ENCODE results near the gene NHLH1. TPM values are rescaled to one million over a fixed set of nuclear protein-coding genes. Genes with fewer than 3 reads are reported as not detected.
A peak's percentile ranks its signal among the peaks of the same experiment; 100 is the strongest.

Gene NHLH1
- total RNA-seq, 8 experiments from 2014 or later: 0.22 to 39.8 (median 4.7) TPM; not detected in 1

- no peak for ATAC-seq (replicated peaks in 6 of 8)
- H3K4me1 ChIP-seq (replicated peaks in 1 of 2): peaks cover 54 to 55% of the 10 kb centered on the region in 2 donors
- 43 to 100% (median 80%) methylated on average over 1 to 2 of the region's 2 CpGs; no CpG with 5 or more reads in 1 of the 10 experiments for WGBS, 10 experiments
- in situ Hi-C loops (cut with MboI; ENCODE audit: low pct_unique_long_range_greater_than_20kb in 2 of 9, low sequenced_read_pairs in 9 of 9, unreplicated experiment in 9 of 9): loop anchor here in 1 of 9 experiments (25.0 kb wide), 1 partner anchor 274 kb away; the partner anchor contains the start of genes IGSF8 and KCNJ9
- H3K27ac ChIP-seq: peak overlapping the region; percentile 93 to 99
- no peak overlapping the region for H3K4me3 ChIP-seq
These were observed 5.7 kb upstream of the NHLH1 start for GRCh38 chr1:160361199-160361598.

DNA sequence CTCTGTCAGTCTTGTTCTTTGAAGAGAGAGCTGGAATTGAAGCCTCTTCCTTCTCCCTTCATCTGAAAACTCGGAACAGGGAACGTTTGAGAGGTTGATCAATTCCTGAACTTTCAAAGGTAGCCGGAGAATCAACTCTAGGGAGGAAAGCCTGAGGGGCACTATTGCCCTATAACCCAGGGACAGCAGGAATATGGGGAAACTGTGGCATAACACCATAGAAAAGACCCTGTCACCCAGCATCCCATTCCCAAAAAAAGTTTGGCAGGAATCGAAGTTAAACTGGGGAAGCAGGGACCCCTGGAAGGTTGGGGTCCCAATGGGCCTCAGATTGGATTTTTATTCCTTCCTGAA is 5.1 kb upstream of the NHLH1 start:
- peaks cover 59 to 60% of the 10 kb centered on the region in 2 donors for H3K4me1 ChIP-seq (replicated peaks in 1 of 2)
- no peak overlapping the region for H3K4me3 ChIP-seq
- ATAC-seq (replicated peaks in 6 of 8): no peak
- in situ Hi-C loops (cut with MboI; ENCODE audit: low pct_unique_long_range_greater_than_20kb in 2 of 9, low sequenced_read_pairs in 9 of 9, unreplicated experiment in 9 of 9): loop anchor here in 1 of 9 experiments (25.0 kb wide), 1 partner anchor 274 kb away; the partner anchor contains the start of genes IGSF8 and KCNJ9
- WGBS, 10 experiments: 40 to 100% (median 60%) methylated on average over 1 to 4 of the region's 4 CpGs; no CpG with 5 or more reads in 3 of the 10 experiments
- H3K27ac ChIP-seq: peak overlapping the region; percentile 93 to 99

DNA sequence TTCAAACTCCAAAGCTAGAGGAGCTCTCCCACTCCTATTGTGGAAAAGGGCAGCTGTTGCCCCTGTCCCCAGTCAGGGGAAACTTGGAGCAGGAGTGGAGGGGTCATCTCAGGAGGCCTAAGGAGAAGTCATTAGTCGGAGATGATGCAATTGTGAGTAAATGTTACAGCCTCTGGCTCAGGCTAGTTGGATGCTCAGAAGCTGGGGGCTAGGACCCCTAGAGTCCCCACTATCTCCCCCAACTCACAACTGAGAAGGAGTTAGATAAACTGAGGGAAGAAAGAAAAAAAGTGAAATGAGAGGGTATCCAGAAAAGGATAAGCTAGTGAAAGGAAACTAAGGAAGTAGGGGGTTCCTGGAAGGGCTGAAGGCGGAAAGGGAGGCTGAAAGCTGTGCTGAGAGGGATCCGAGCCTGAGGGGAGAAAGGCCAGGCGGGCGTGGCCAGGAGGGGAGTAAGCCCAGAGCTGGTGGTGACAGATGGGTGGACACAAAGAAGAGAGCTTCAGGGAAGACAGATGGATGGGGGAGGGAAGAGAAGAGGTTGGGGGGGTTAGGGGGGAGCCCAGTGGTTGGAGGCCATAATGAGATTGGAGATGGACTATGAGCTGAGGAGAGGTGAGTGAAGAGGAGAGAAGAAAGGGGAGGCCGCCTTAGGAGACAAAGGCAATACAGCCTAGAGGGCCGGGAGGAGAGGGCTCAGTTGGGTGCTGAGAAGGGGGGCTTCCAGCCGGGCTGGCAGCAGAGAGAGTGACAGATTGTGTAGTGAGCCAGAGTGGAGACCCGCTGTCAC is 4.5 kb upstream of the NHLH1 start:
- peak in 7 of 8 experiments; percentile 15 to 75 (median 70) for ATAC-seq (replicated peaks in 6 of 8)
- in situ Hi-C loops (cut with MboI; ENCODE audit: low pct_unique_long_range_greater_than_20kb in 2 of 9, low sequenced_read_pairs in 9 of 9, unreplicated experiment in 9 of 9): loop anchor here in 1 of 9 experiments (25.0 kb wide), 1 partner anchor 275 kb away; the partner anchor contains the start of genes IGSF8 and KCNJ9
- Histone ChIP-seq H3K4me1 (replicated peaks in 1 of 2) (peaks cover 65% of the 10 kb centered on the region in 2 donors), H3K27ac (peak overlapping the region; percentile 93 to 99), H3K4me3 (peak overlapping the region in 1 of 5 donors; percentile 12)
- 0 to 67% (median 8%) methylated on average over 1 to 8 of the region's 9 CpGs; no CpG with 5 or more reads in 2 of the 10 experiments for WGBS, 10 experiments

DNA sequence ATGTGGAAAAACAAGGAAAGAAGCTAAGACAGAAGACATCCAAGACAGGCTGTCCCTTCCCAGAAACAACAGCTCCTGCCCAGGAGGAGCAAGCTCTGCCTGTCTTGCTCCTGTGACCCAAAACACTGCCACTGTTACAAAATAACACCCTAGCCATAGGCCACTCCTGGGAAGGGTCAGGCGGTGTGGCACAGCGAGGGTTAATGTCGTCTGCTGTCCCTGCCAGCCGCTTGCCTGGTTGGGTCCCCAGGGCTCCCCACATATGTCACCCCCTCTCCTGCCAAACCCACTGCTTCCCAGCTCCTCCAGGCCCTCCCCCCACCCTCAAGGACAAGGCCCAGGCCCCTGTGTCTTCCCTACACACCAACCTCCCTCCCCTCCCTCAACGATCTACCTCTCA is 3.9 kb upstream of the NHLH1 start:
- Histone ChIP-seq H3K4me1 (replicated peaks in 1 of 2) (peaks cover 71 to 72% of the 10 kb centered on the region in 2 donors), H3K4me3 (peak overlapping the region in 1 of 5 donors; percentile 12), H3K27ac (peak overlapping the region; percentile 93 to 99)
- in situ Hi-C loops (cut with MboI; ENCODE audit: low pct_unique_long_range_greater_than_20kb in 2 of 9, low sequenced_read_pairs in 9 of 9, unreplicated experiment in 9 of 9): loop anchor here in 1 of 9 experiments (25.0 kb wide), 1 partner anchor 276 kb away; the partner anchor contains the start of genes IGSF8 and KCNJ9
- 0 to 33% (median 20%) methylated on average over 1 to 2 of the region's 5 CpGs; no CpG with 5 or more reads in 7 of the 10 experiments for WGBS, 10 experiments
- ATAC-seq (replicated peaks in 6 of 8): peak in 4 of 8 experiments; percentile 6 to 16 (median 9)

- H3K4me1 ChIP-seq (replicated peaks in 1 of 2): peaks cover 79 to 81% of the 10 kb centered on the region in 2 donors
- peak in 2 of 8 experiments; percentile 22 to 66 for ATAC-seq (replicated peaks in 6 of 8)
- 29 to 83% (median 58%) methylated on average over 3 to 10 of the region's 12 CpGs for WGBS, 10 experiments
- in situ Hi-C loops (cut with MboI; ENCODE audit: low pct_unique_long_range_greater_than_20kb in 2 of 9, low sequenced_read_pairs in 9 of 9, unreplicated experiment in 9 of 9): loop anchor here in 1 of 9 experiments (25.0 kb wide), 1 partner anchor 277 kb away; the partner anchor contains the start of genes IGSF8 and KCNJ9
- H3K4me3 ChIP-seq: no peak overlapping the region
- H3K27ac ChIP-seq: peak overlapping the region; percentile 93 to 99
These were observed 2.7 kb upstream of the NHLH1 start for GRCh38 chr1:160363951-160364735.

- no peak for ATAC-seq (replicated peaks in 6 of 8)
- no peak overlapping the region for H3K4me3 ChIP-seq
- in situ Hi-C loops (cut with MboI; ENCODE audit: low pct_unique_long_range_greater_than_20kb in 2 of 9, low sequenced_read_pairs in 9 of 9, unreplicated experiment in 9 of 9): loop anchor here in 1 of 9 experiments (25.0 kb wide), 1 partner anchor 278 kb away; the partner anchor contains the start of genes IGSF8 and KCNJ9
These were observed 1.5 kb upstream of the NHLH1 start for GRCh38 chr1:160365325-160365724.

GRCh38 chr1:160367516-160367900 is 637 bp downstream of the NHLH1 start:
- in situ Hi-C loops (cut with MboI; ENCODE audit: low pct_unique_long_range_greater_than_20kb in 2 of 9, low sequenced_read_pairs in 9 of 9, unreplicated experiment in 9 of 9): loop anchor here in 1 of 9 experiments (25.0 kb wide), 1 partner anchor 280 kb away; the partner anchor contains the start of genes IGSF8 and KCNJ9

More at GRCh38 chr1:160365325-160365724, 1.5 kb upstream of the NHLH1 start:
- peaks cover 79 to 82% of the 10 kb centered on the region in 2 donors for H3K4me1 ChIP-seq (replicated peaks in 1 of 2)
- H3K27ac ChIP-seq: peak overlapping the region; percentile 93 to 99
- WGBS, 10 experiments: no CpG with 5 or more reads among the region's 1 CpG

DNA sequence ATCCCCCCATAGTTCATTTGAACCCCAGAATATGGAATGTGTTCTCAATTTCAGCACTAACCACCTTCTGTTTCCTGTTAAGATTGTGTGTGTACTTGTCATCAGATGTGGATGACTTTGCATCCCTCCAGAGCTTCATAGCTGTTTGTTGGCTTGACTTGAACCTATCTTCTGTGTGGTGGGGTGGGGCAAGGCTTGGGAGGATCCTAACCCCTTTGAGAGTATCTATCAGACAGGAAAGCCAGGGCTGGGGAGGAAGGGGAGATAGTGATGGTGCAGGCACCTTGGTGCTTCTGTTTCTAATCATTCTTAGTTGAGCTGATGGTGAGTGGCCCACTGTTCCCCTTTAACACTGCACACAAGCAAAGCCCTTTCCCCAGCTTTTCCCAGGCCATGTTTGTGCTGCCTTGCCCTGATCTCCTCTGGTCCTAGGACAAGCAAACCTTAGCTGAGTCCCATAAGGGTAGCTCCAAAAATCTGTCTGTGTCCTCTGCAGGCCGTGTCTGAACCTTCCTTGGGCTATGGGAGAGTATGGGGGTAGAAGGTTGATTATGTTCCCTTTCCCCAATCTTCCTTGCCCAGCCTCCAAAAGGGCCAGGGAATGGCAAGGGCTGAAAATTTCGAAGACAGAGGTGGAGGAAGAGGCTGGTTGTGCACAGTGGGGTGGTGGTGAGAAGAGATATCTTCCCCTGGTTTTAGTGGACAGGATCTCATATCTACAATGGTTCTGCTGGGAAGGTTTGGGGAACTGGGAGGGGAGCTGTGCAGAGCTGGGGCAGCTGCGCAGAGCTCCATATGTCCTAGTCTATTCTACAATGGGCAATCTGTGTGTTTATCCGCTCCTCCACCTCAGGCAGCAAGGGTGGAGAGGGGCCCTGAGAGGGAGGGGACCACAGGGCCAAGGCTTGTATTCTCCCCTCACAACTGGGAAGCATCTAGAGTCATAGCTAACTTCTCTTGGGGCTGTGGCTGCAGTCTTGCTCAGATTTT is 1.4 kb downstream of the NHLH1 start:
- 40 to 82% (median 61%) methylated on average over 1 to 3 of the region's 4 CpGs; no CpG with 5 or more reads in 4 of the 10 experiments for WGBS, 10 experiments
- ATAC-seq (replicated peaks in 6 of 8): no peak

More at GRCh38 chr1:160367516-160367900, 637 bp downstream of the NHLH1 start:
- WGBS, 10 experiments: 0 to 50% (median 0%) methylated on average over 1 to 2 of the region's 4 CpGs; no CpG with 5 or more reads in 7 of the 10 experiments
- no peak for ATAC-seq (replicated peaks in 6 of 8)
- Histone ChIP-seq H3K4me1 (replicated peaks in 1 of 2) (peaks cover 61 to 65% of the 10 kb centered on the region in 2 donors), H3K27ac (peak overlapping the region; percentile 60 to 76), H3K4me3 (peak overlapping the region; percentile 5 to 29 (median 27))

DNA sequence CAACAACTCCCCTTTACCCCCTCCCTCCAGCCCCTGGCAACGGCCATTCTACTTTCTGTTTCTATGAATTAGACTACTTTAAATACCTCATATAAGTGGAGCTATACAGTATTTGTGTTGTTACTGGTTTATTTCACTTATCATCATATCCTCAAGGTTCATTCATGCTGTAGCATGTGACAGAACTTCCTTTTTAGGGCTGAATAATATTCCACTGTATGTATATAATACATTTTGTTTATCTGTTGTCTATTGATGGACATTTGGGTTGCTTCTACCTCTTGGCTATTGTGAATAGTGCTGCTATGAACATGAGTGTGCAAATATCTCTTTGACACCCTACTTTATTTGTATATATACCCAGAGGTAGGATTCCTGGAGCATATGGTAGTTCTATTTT is 2.2 kb downstream of the NHLH1 start:
- Histone ChIP-seq H3K27ac (no peak overlapping the region), H3K4me1 (replicated peaks in 1 of 2) (peaks cover 46 to 49% of the 10 kb centered on the region in 2 donors), H3K4me3 (peak overlapping the region in 4 of 5 donors; percentile 7 to 29 (median 27))
- 40 to 100% (median 83%) methylated on average over 1 of the region's 1 CpG; no CpG with 5 or more reads in 2 of the 10 experiments for WGBS, 10 experiments
- in situ Hi-C loops (cut with MboI; ENCODE audit: low pct_unique_long_range_greater_than_20kb in 2 of 9, low sequenced_read_pairs in 9 of 9, unreplicated experiment in 9 of 9): loop anchor here in 1 of 9 experiments (25.0 kb wide), 1 partner anchor 282 kb away; the partner anchor contains the start of genes IGSF8 and KCNJ9
- no peak for ATAC-seq (replicated peaks in 6 of 8)

More for the DNA sequence above, 1.4 kb downstream of the NHLH1 start:
- in situ Hi-C loops (cut with MboI; ENCODE audit: low pct_unique_long_range_greater_than_20kb in 2 of 9, low sequenced_read_pairs in 9 of 9, unreplicated experiment in 9 of 9): loop anchor here in 1 of 9 experiments (25.0 kb wide), 1 partner anchor 281 kb away; the partner anchor contains the start of genes IGSF8 and KCNJ9
- peak overlapping the region; percentile 5 to 29 (median 27) for H3K4me3 ChIP-seq
- peaks cover 54 to 57% of the 10 kb centered on the region in 2 donors for H3K4me1 ChIP-seq (replicated peaks in 1 of 2)
- peak overlapping the region; percentile 60 to 76 for H3K27ac ChIP-seq

- in situ Hi-C loops (cut with MboI; ENCODE audit: low pct_unique_long_range_greater_than_20kb in 2 of 9, low sequenced_read_pairs in 9 of 9, unreplicated experiment in 9 of 9): loop anchor here in 1 of 9 experiments (25.0 kb wide), 1 partner anchor 283 kb away; the partner anchor contains the start of genes IGSF8 and KCNJ9
- no peak for ATAC-seq (replicated peaks in 6 of 8)
- no peak overlapping the region for H3K27ac ChIP-seq
- WGBS, 10 experiments: 80 to 96% (median 87%) methylated on average over 1 to 31 of the region's 42 CpGs; no CpG with 5 or more reads in 4 of the 10 experiments
- H3K4me3 ChIP-seq: no peak overlapping the region
- peaks cover 46 to 48% of the 10 kb centered on the region in 2 donors for H3K4me1 ChIP-seq (replicated peaks in 1 of 2)
These were observed 3.9 kb downstream of the NHLH1 start for GRCh38 chr1:160370561-160371345.

- in situ Hi-C loops (cut with MboI; ENCODE audit: low pct_unique_long_range_greater_than_20kb in 2 of 9, low sequenced_read_pairs in 9 of 9, unreplicated experiment in 9 of 9): loop anchor here in 1 of 9 experiments (25.0 kb wide), 1 partner anchor 284 kb away; the partner anchor contains the start of genes IGSF8 and KCNJ9
- Histone ChIP-seq H3K27ac (no peak overlapping the region), H3K4me3 (no peak overlapping the region), H3K4me1 (replicated peaks in 1 of 2) (peaks cover 46 to 48% of the 10 kb centered on the region in 2 donors)
- no peak for ATAC-seq (replicated peaks in 6 of 8)
These were observed 4.4 kb downstream of the NHLH1 start for GRCh38 chr1:160371346-160371631.
